Activated CD8-positive, alpha-beta T cell treated with anti-CD3 and anti-CD28 coated beads, Interleukin-2, amount 10 ng/mL, durations not matched to agents 7 days and 5 days (primary cell): ENCODE results near the gene OR2G2. TPM values are rescaled to one million over a fixed set of nuclear protein-coding genes. Genes with fewer than 3 reads are reported as not detected.

Source experiments
- ATAC-seq: fragments of 150-1000 bp; cut with Tn5 transposase; one replicate; pipeline ENCODE4 v1.10.0; 2021; ENCODE audit warnings: moderate library complexity
- CTCF ChIA-PET: fragments of 350-600 bp; sonication (Branson Sonifier 250); formaldehyde crosslinking; loops from one replicate; lab custom pipeline; 2021; ENCODE audit warnings: antibody characterized with exemption; lab: Charles Lee
- POLR2A ChIA-PET: fragments of 350-600 bp; sonication (Branson Sonifier 250); formaldehyde crosslinking; loops from one replicate; lab custom pipeline; 2021; ENCODE audit warnings: antibody characterized with exemption; lab: Charles Lee
- DNase-seq: peaks from one replicate; pipeline ENCODE4 v3.0.0-alpha.2; 2020
- H3K27ac Mint-ChIP-seq: one replicate; pipeline ENCODE4 v1.8.0; 2021; ENCODE audit warnings: mild to moderate bottlenecking, mixed read lengths
- H3K27me3 Mint-ChIP-seq: one replicate; pipeline ENCODE4 v1.8.0; 2021; ENCODE audit warnings: low read depth, mixed read lengths
- H3K36me3 Mint-ChIP-seq: one replicate; pipeline ENCODE4 v1.8.0; 2021; ENCODE audit warnings: low read depth, mixed read lengths
- H3K4me1 Mint-ChIP-seq: one replicate; pipeline ENCODE4 v1.8.0; 2021; ENCODE audit warnings: low read depth, mixed read lengths
- H3K4me3 Mint-ChIP-seq: one replicate; pipeline ENCODE4 v1.8.0; 2021; ENCODE audit warnings: mild to moderate bottlenecking, mixed read lengths
- H3K9me3 Mint-ChIP-seq: one replicate; pipeline ENCODE4 v1.8.0; 2022; ENCODE audit warnings: mixed read lengths; ENCODE audit not compliant: insufficient read depth
- total RNA-seq, 2 experiments: library from RNA; stranded (reverse); gene quantifications; one replicate each; pipeline ENCODE4 v1.2.3, GENCODE V29; 2021

OR2G2 gene, protein sequence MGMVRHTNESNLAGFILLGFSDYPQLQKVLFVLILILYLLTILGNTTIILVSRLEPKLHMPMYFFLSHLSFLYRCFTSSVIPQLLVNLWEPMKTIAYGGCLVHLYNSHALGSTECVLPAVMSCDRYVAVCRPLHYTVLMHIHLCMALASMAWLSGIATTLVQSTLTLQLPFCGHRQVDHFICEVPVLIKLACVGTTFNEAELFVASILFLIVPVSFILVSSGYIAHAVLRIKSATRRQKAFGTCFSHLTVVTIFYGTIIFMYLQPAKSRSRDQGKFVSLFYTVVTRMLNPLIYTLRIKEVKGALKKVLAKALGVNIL
- total RNA-seq, result not detected

DNA sequence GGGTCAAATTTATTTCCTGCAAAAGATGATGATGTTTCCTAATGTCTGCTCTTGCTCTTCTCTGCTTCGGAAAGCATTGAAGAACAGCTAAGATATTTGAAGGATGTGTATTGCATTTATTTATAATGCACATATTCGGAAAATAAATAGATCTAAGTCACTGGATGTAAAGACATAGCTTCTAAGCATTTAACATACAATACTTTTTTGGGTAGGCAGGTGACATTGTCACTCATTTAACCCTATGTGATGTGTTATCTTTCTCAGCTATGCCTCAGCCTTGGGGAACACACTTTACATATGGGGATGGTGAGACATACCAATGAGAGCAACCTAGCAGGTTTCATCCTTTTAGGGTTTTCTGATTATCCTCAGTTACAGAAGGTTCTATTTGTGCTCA, at the start of gene OR2G2:
TSS of gene OR2G2 (plus strand) at position 301 of the 400 bp plus-strand sequence. CDS start at position 301, 0 bp downstream.
- H3K9me3 Mint-ChIP-seq, result peaks cover 4% of the 10 kb centered on the region
- no peak within 1 kb of the TSS for H3K4me3 Mint-ChIP-seq
- peaks cover 4% of the 10 kb centered on the region for H3K27me3 Mint-ChIP-seq
- ATAC-seq, result no peak
- H3K36me3 Mint-ChIP-seq, result no peaks in the 10 kb centered on the region
- H3K4me1 Mint-ChIP-seq, result no peaks in the 10 kb centered on the region
- DNase-seq, result no peak
- ChIA-PET CTCF (interaction anchor here (0.7 kb wide), 1 partner anchor 11 kb away, joined by 3 read pairs; no protein-coding TSS in a partner anchor), POLR2A (no interaction called here)
- H3K27ac Mint-ChIP-seq, result no peak within 1 kb of the TSS

DNA sequence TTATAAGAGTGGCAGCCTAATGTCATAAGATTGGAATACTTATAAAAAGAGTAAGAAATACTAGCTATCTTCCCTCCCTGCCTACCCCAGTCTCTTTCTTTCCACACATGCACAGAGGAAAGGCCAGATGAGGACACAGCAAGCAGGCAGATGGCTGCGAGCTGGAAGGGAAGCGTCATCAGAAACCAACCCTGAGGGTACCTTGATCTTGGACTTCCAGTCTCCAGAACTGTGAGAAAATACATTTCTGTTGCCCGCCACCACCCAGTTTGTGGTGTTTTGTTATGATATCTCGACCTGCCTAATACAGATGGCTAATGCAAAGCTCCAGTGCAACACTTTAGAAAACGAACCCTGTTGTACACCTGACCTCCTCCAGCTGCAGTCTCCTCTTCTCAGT, 49.6 kb upstream of the OR2G2 start:
- CTCF ChIA-PET, result no interaction called here
- Mint-ChIP-seq H3K36me3 (no peaks in the 10 kb centered on the region), H3K9me3 (no peaks in the 10 kb centered on the region), H3K4me1 (peaks cover 3% of the 10 kb centered on the region), H3K4me3 (no peak overlapping the region), H3K27ac (no peak overlapping the region), H3K27me3 (peaks cover 6% of the 10 kb centered on the region)
- ATAC-seq (no peak), DNase-seq (no peak)
- POLR2A ChIA-PET, result no interaction called here

DNA sequence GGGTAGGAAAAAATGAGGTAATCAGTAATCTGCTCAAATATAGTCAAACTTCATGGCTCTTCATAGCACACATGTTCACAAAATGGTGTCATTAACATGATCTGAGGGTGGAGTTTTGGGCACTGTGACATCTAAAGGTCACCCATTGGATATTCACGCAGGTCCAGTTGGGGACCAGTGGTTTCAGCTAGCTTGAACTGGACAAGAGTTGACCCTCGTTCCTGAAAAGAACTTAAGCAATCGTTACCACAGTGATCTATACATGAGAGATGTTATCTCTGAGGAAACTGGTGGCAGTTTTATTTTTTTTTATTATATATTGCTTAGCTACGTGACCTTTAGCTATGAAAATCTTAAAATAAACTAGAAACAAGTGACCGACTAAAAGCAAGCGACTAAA, 48.9 kb upstream of the OR2G2 start:
- Mint-ChIP-seq H3K27ac (no peak overlapping the region), H3K9me3 (no peaks in the 10 kb centered on the region), H3K4me1 (peaks cover 3% of the 10 kb centered on the region), H3K4me3 (no peak overlapping the region), H3K27me3 (peaks cover 6% of the 10 kb centered on the region), H3K36me3 (no peaks in the 10 kb centered on the region)
- ChIA-PET POLR2A (no interaction called here), CTCF (no interaction called here)
- no peak for DNase-seq
- no peak for ATAC-seq

DNA sequence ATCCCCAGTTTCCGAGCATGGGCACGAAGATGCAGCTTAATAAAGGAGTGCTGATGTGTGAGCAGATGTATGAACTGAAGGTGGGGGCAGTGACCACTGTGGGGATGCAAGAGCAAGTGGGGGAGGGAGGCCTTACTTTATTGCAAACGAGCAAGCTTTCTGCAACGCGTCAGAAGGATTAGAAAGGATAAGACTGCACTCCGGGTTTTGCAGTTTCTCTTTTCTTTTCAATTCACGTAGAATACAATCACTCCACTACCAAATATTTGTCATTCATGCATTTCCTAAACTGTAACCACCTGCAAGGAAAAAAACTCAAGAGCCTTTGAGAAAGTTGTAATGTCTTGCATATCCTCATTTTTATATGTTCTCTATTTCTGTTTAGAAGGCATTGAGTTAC, 47.6 kb upstream of the OR2G2 start:
- Mint-ChIP-seq H3K4me3 (no peak overlapping the region), H3K9me3 (no peaks in the 10 kb centered on the region), H3K4me1 (peaks cover 3% of the 10 kb centered on the region), H3K27me3 (peaks cover 6% of the 10 kb centered on the region), H3K36me3 (no peaks in the 10 kb centered on the region), H3K27ac (no peak overlapping the region)
- no peak for DNase-seq
- CTCF ChIA-PET, result no interaction called here
- POLR2A ChIA-PET, result no interaction called here
- no peak for ATAC-seq

DNA sequence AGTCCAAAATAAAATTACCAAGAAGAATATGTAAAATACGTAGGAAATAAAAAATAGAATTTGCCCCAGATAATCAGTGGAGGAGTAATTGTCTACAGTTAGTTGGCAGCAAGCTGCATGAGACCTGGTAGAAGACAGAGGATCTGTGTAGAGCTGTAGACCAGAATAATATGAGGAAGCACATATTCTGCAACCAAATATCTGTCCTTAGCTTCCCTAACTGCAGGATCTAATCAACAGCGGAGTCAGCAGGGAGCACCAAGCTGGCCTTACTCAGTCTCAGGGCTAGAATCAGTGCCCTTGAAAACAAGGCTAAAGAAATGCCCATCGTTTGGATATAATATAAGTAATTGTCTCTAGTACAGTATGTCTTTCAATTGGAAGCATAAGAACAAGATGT, 45.3 kb upstream of the OR2G2 start:
- ATAC-seq, result no peak
- H3K27me3 Mint-ChIP-seq, result peaks cover 4% of the 10 kb centered on the region
- POLR2A ChIA-PET, result no interaction called here
- no peak for DNase-seq
- no peaks in the 10 kb centered on the region for H3K9me3 Mint-ChIP-seq
- H3K27ac Mint-ChIP-seq, result no peak overlapping the region
- CTCF ChIA-PET, result interaction anchor here (1.2 to 1.4 kb wide), 2 partner anchors 170 kb away, joined by 3 to 5 read pairs; no protein-coding TSS in a partner anchor
- H3K4me3 Mint-ChIP-seq, result no peak overlapping the region
- no peaks in the 10 kb centered on the region for H3K36me3 Mint-ChIP-seq
- peaks cover 3% of the 10 kb centered on the region for H3K4me1 Mint-ChIP-seq

DNA sequence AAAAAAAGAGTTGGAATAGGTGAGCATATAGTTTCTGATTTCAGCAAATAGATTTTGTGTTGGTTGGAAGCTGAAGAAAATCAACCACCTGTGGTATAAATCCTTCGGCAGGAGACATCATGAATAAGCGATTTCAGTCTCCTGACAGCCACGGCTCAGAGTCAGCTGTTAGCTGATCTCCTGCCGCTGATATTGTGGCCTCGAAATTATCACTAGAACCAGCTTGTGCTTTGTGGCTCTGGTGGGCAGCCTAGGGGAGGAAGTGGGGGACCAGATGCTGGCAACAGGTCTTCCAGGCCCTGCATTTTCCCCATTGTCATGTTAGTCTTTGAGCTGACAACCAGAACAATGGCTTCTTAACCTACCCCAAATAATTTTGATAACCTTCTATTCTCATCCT, 40.1 kb upstream of the OR2G2 start:
- POLR2A ChIA-PET, result no interaction called here
- DNase-seq, result peak; percentile 23
- Mint-ChIP-seq H3K4me3 (no peak overlapping the region), H3K4me1 (peaks cover 12% of the 10 kb centered on the region), H3K9me3 (no peaks in the 10 kb centered on the region), H3K27me3 (peaks cover 11% of the 10 kb centered on the region), H3K36me3 (no peaks in the 10 kb centered on the region), H3K27ac (no peak overlapping the region)
- no peak for ATAC-seq
- CTCF ChIA-PET, result no interaction called here

DNA sequence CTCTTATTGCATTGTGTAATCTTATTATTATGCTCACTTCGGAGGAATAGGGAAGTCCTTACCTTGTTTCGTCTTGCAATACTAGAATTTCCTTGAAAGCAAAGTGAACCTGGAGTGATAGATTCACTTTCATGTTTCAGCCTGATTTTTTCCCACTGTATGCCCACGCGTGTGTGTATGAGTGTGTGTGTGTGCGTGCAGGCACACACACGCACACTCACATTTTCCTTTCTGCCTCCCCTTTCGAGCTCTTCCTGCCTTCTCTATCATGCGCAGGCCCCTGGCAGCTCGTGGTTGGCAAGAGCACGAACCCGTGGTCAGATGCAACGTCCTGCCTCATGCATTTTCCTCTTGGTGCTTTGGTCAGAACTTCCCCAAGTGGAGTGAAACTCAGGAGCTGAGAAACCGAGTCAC, 39.4 kb upstream of the OR2G2 start, which contains the start of gene GCSAML:
TSS of gene GCSAML (plus strand) at position 366 of the 414 bp plus-strand sequence. CDS start 58 bp downstream, outside the sequence.
- POLR2A ChIA-PET, result no interaction called here
- DNase-seq (no peak), ATAC-seq (no peak)
- peaks cover 12% of the 10 kb centered on the region for H3K4me1 Mint-ChIP-seq
- CTCF ChIA-PET, result no interaction called here
- no peaks in the 10 kb centered on the region for H3K9me3 Mint-ChIP-seq
- H3K36me3 Mint-ChIP-seq, result no peaks in the 10 kb centered on the region
- no peak within 1 kb of the TSS for H3K4me3 Mint-ChIP-seq
- H3K27ac Mint-ChIP-seq, result no peak within 1 kb of the TSS
- peaks cover 11% of the 10 kb centered on the region for H3K27me3 Mint-ChIP-seq

DNA sequence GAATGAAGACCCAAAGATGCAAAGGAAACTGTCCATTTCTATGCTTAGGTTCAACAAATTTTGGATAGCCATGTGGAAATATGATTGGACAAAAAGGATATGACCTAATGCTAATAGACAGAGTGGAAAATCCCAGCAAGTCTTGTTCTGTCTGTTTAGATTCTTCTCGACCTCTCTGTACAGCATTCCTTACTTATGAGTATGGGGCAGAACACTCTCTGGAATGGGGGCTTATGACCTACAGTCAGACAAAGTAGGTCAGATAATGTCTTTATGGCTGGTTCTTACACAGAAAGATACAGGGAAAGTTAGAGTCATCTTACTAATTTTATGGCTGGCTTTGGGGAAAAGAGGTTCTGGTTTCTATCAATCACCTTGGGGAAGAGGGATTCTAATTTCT, 36.4 kb upstream of the OR2G2 start:
- Mint-ChIP-seq H3K27ac (no peak overlapping the region), H3K27me3 (peaks cover 9% of the 10 kb centered on the region), H3K4me1 (peaks cover 12% of the 10 kb centered on the region), H3K9me3 (no peaks in the 10 kb centered on the region), H3K4me3 (no peak overlapping the region), H3K36me3 (no peaks in the 10 kb centered on the region)
- POLR2A ChIA-PET, result no interaction called here
- CTCF ChIA-PET, result no interaction called here
- DNase-seq, result no peak
- ATAC-seq, result no peak

DNA sequence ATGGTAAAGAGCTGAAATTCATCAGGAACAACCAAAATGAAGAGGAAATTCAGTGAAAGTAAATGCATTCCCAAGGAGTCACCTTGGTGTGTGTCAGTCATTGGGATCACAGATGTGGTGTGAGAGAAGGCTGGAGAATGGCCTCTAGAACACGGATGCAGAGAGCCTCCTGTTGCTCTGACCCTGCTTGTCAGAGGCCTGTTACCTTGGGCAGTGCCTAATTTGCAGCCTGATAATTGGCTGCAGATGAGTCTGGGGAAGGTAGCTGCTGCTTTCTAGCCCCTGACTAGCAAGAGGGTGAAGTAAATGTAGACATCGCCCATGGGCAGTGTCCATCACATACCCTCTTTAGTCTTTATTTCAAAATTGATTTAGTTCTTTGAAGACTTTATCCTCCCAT, 35.9 kb upstream of the OR2G2 start:
- H3K4me3 Mint-ChIP-seq, result no peak overlapping the region

DNA sequence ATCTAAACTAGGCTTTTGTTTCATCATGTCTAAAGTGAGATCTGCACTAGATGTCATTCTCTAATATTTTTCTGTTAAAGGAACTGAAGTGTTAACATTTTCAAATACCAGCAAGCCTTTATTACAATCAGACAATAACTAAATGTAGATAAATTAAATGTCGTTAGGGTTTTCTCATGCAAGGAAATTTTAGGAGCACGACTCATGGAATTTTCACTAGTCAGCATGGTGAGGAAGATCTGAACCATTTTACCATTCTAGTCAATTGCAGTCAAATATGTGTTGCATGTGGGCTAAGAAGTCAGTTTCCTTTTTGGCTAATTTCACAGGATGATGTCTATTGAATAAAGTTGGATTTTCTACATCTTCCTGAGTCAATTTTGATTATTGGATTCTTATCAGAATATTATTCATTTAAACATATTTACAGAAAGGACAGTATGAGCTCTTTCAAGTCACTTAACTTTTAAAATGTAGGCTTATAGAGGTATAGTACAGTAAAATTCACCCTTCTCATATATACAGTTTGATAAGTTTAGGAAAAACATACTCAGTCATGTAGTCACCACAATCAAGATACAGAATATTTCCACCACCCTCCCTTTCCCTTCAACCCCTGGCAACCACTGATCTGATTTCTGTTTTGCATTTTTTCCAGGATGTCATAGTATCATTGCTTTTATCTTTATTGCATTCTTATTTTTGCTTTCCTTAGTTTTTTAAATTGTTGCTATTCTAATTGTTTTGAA, 30.1 kb upstream of the OR2G2 start:
- Mint-ChIP-seq H3K27ac (no peak overlapping the region), H3K4me3 (no peak overlapping the region), H3K9me3 (no peaks in the 10 kb centered on the region), H3K36me3 (no peaks in the 10 kb centered on the region), H3K27me3 (no peaks in the 10 kb centered on the region), H3K4me1 (no peaks in the 10 kb centered on the region)
- ATAC-seq, result no peak
- ChIA-PET POLR2A (no interaction called here), CTCF (no interaction called here)
- DNase-seq, result no peak

More for the DNA sequence above, 35.9 kb upstream of the OR2G2 start:
- ChIA-PET CTCF (no interaction called here), POLR2A (no interaction called here)
- Mint-ChIP-seq H3K27me3 (peaks cover 9% of the 10 kb centered on the region), H3K27ac (no peak overlapping the region), H3K9me3 (no peaks in the 10 kb centered on the region), H3K4me1 (peaks cover 12% of the 10 kb centered on the region), H3K36me3 (no peaks in the 10 kb centered on the region)
- ATAC-seq, result no peak
- DNase-seq, result no peak

DNA sequence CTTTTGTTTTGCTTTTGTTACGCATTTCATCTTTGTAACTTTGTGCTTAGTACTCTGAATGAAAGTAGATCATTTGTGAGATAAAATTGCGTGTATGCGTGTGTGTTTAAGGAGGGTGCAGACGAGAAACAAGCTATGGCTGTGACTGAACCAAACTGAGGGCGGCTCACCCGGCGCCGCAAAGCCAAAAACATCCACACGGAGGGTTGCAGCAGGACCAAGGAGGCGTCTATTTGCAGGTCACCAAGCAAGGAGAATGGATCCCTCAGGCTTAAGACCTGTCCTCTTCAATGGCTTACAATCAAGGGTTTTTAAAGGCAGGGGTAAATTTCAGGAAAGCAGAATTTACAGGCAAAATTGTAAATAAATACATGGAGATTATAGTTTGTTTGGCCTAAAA, 26.4 kb upstream of the OR2G2 start:
- Mint-ChIP-seq H3K27me3 (no peaks in the 10 kb centered on the region), H3K36me3 (no peaks in the 10 kb centered on the region), H3K4me1 (no peaks in the 10 kb centered on the region), H3K27ac (no peak overlapping the region), H3K4me3 (no peak overlapping the region), H3K9me3 (no peaks in the 10 kb centered on the region)
- ATAC-seq (no peak), DNase-seq (no peak)
- ChIA-PET POLR2A (no interaction called here), CTCF (no interaction called here)

DNA sequence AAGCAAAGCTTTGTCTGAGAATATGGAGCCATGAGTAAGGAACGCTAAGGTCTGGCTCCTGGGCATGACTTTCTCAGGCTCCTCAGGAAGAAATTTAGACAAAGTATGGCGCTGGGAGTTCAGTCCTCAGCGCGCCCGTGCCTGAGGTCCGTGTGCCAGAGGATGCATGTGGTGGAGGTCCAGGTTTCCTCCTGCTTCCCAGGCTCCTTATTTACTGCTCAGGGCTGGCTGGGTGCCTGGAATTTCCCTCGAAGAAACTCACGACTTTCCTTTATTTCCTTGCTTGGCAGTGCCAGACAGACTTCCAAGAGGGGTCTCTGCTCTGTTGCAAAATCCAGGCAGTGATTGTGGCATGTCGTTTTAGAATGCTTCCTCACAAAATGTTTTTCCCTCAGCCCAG, 26.0 kb upstream of the OR2G2 start:
- Mint-ChIP-seq H3K27me3 (no peaks in the 10 kb centered on the region), H3K4me3 (no peak overlapping the region), H3K4me1 (no peaks in the 10 kb centered on the region), H3K9me3 (no peaks in the 10 kb centered on the region), H3K27ac (no peak overlapping the region), H3K36me3 (no peaks in the 10 kb centered on the region)
- CTCF ChIA-PET, result no interaction called here
- DNase-seq (no peak), ATAC-seq (no peak)
- POLR2A ChIA-PET, result no interaction called here
